WTC11 (cell line): ENCODE measurements around the gene NACC2.

Source experiments
- AFF4 ChIP-seq: sonication (generic); formaldehyde crosslinking; IDR thresholded peaks from 2 replicates; pipeline ENCODE4 v1.8.1; 2023; ENCODE audit warnings: mild to moderate bottlenecking, missing genetic modification reagents, borderline replicate concordance
- CTCF ChIP-seq: fragments of 200-600 bp; IDR thresholded peaks from 2 replicates; pipeline ENCODE4 v1.8.0; 2022; ENCODE audit warnings: antibody characterized with exemption
- JUN ChIP-seq: sonication (generic); formaldehyde crosslinking; IDR thresholded peaks from 2 replicates; pipeline ENCODE4 v1.8.0; 2023; ENCODE audit warnings: mild to moderate bottlenecking, missing genetic modification reagents
- OVOL2 ChIP-seq: fragments of 250-450 bp; sonication (Bioruptor Pico); IDR thresholded peaks from 2 replicates; pipeline ENCODE4 v1.9.0; 2021; ENCODE audit warnings: mild to moderate bottlenecking, borderline replicate concordance
- SMAD3 ChIP-seq: sonication (generic); formaldehyde crosslinking; IDR thresholded peaks from 2 replicates; pipeline ENCODE4 v1.8.0; 2022; ENCODE audit warnings: missing genetic modification reagents, mild to moderate bottlenecking, borderline replicate concordance
- ZBTB21 ChIP-seq: sonication (generic); formaldehyde crosslinking; IDR thresholded peaks from 2 replicates; pipeline ENCODE4 v1.8.1; 2023; ENCODE audit warnings: mild to moderate bottlenecking, missing genetic modification reagents, borderline replicate concordance
- TF ChIP-seq, protein P1 (sequence below): sonication (generic); formaldehyde crosslinking; IDR thresholded peaks from 2 replicates; pipeline ENCODE4 v1.8.1; 2023; ENCODE audit warnings: mild to moderate bottlenecking, missing genetic modification reagents, moderate library complexity
- TF ChIP-seq, protein P2 (sequence below): sonication (generic); formaldehyde crosslinking; IDR thresholded peaks from 2 replicates; pipeline ENCODE4 v1.8.1; 2023; ENCODE audit warnings: mild to moderate bottlenecking, missing genetic modification reagents
- TF ChIP-seq, protein P3 (sequence below): sonication (generic); formaldehyde crosslinking; conservative IDR thresholded peaks from 2 replicates; pipeline ENCODE4 v1.8.1; 2022; ENCODE audit warnings: mild to moderate bottlenecking, missing genetic modification reagents

DNA sequence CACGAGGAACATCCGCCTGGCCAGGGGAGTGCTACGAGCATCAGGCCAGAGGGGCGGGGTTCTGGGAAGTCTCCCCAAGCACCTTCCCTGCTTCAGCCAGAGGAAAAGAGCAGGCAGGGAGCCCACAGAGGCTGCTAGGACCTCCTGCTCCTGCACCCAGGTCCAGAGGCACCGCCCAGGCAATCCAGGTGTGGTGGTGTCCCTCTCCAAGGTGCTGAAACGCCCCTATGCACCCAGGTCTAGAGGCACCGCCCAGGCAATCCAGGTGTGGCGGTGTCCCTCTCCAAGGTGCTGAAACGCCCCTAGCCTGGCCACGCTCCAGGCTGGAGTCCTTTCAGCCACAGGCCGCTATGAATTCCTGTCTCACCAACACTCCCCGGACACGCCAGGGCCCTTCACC is 123.2 kb downstream of the NACC2 start:
- TF ChIP-seq SMAD3 (CRISPR knock-in tag) (peak; percentile 100), OVOL2 (no peak), CTCF (no peak), AFF4 (peak; percentile 98), ZBTB21 (CRISPR knock-in tag) (peak; percentile 97), JUN (CRISPR knock-in tag) (peak; percentile 99)
- TF ChIP-seq, protein P1, sequence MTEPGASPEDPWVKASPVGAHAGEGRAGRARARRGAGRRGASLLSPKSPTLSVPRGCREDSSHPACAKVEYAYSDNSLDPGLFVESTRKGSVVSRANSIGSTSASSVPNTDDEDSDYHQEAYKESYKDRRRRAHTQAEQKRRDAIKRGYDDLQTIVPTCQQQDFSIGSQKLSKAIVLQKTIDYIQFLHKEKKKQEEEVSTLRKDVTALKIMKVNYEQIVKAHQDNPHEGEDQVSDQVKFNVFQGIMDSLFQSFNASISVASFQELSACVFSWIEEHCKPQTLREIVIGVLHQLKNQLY (CRISPR knock-in tag), result peak; percentile 94; the same call in 1 of the 2 replicates
- TF ChIP-seq, protein P2, sequence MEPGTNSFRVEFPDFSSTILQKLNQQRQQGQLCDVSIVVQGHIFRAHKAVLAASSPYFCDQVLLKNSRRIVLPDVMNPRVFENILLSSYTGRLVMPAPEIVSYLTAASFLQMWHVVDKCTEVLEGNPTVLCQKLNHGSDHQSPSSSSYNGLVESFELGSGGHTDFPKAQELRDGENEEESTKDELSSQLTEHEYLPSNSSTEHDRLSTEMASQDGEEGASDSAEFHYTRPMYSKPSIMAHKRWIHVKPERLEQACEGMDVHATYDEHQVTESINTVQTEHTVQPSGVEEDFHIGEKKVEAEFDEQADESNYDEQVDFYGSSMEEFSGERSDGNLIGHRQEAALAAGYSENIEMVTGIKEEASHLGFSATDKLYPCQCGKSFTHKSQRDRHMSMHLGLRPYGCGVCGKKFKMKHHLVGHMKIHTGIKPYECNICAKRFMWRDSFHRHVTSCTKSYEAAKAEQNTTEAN (CRISPR knock-in tag), result peak; percentile 99
- TF ChIP-seq, protein P3, sequence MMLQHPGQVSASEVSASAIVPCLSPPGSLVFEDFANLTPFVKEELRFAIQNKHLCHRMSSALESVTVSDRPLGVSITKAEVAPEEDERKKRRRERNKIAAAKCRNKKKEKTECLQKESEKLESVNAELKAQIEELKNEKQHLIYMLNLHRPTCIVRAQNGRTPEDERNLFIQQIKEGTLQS (CRISPR knock-in tag), result peak; percentile 81
